ENCODE data around the gene TNNT1. TPM values are rescaled to one million over a fixed set of nuclear protein-coding genes. Genes with fewer than 3 reads are reported as not detected.

Gene TNNT1
- total and polyA plus RNA-seq, 2 donors (not counting 3 experiments of a cell fraction or from before 2014, with no cell fraction given): 0.22 to 0.51 TPM

- no peak for DNase-seq (ENCODE audit: low read depth, low spot score)
- Histone ChIP-seq H3K9me1 (replicated peaks; ENCODE audit: control insufficient read depth, extremely low read depth, insufficient read depth, low read length) (no peaks in the 10 kb centered on the region), H3K27ac (ENCODE audit: insufficient read depth, low read depth, low read length) (no peak overlapping the region), H3K4me2 (ENCODE audit: insufficient read depth, low read length) (no peak overlapping the region), H3K9me3 (replicated peaks; ENCODE audit: control insufficient read depth, insufficient read depth, low read length) (no peaks in the 10 kb centered on the region), H3K27me3 (ENCODE audit: control insufficient read depth in 2 of 2, insufficient read depth in 2 of 2, low read length in 2 of 2) (peaks cover 3 to 16% of the 10 kb centered on the region in 2 experiments), H2AFZ (ENCODE audit: low read depth, low read length) (no peak overlapping the region), H3K9ac (replicated peaks; ENCODE audit: extremely low read depth, insufficient read depth, low read length) (no peak overlapping the region), H3K4me3 (replicated peaks in 1 of 3; ENCODE audit: insufficient read depth in 1 of 3, low read depth in 1 of 3, low read length in 3 of 3) (no peak overlapping the region), H3K36me3 (ENCODE audit: control insufficient read depth in 2 of 2, extremely low read depth in 1 of 2, insufficient read depth in 2 of 2, low read length in 2 of 2) (no peaks in the 10 kb centered on the region), H3K79me2 (ENCODE audit: control insufficient read depth, insufficient read depth, low read length) (no peaks in the 10 kb centered on the region), H4K20me1 (replicated peaks; ENCODE audit: control insufficient read depth, extremely low read depth, insufficient read depth, low read length) (no peaks in the 10 kb centered on the region), H3K4me1 (ENCODE audit: control insufficient read depth, extremely low read depth, insufficient read depth, low read length) (peaks cover 4% of the 10 kb centered on the region)
- intact Hi-C loops (cut with micrococcal nuclease) (no loop called here), dilution Hi-C loops (cut with MboI; ENCODE audit: extremely low pct_ligation_motif_present, low sequenced_read_pairs) (no loop called here)
- no peak for FAIRE-seq
- ChIA-PET CTCF (interaction anchor here (2.0 kb wide), 1 partner anchor 8 kb away, joined by 18 read pairs; no protein-coding TSS in a partner anchor), POLR2A (no interaction called here)
- TF ChIP-seq POLR2AphosphoS5 (IDR thresholded peaks at IDR 0.05; ENCODE audit: insufficient read depth, low read depth, low read length) (no peak), EZH2 (IDR thresholded peaks at IDR 0.05; ENCODE audit: borderline replicate concordance, low read depth, low read length, severe bottlenecking) (no peak), POLR2A (IDR thresholded peaks at IDR 0.05; ENCODE audit: low read depth, low read length) (no peak), JUN (IDR thresholded peaks at IDR 0.05; ENCODE audit: borderline replicate concordance, insufficient read depth, insufficient read length, low read depth) (no peak), FOS (IDR thresholded peaks at IDR 0.05; ENCODE audit: borderline replicate concordance, insufficient read depth, low read length) (no peak), MAX (IDR thresholded peaks at IDR 0.05; ENCODE audit: insufficient read depth, insufficient read length) (no peak), GATA2 (IDR thresholded peaks at IDR 0.05; ENCODE audit: insufficient read depth, insufficient read length, low read depth, low read length) (no peak), MYC (IDR thresholded peaks at IDR 0.05; ENCODE audit: low read depth, low read length) (no peak)
- TF ChIP-seq, protein P1, sequence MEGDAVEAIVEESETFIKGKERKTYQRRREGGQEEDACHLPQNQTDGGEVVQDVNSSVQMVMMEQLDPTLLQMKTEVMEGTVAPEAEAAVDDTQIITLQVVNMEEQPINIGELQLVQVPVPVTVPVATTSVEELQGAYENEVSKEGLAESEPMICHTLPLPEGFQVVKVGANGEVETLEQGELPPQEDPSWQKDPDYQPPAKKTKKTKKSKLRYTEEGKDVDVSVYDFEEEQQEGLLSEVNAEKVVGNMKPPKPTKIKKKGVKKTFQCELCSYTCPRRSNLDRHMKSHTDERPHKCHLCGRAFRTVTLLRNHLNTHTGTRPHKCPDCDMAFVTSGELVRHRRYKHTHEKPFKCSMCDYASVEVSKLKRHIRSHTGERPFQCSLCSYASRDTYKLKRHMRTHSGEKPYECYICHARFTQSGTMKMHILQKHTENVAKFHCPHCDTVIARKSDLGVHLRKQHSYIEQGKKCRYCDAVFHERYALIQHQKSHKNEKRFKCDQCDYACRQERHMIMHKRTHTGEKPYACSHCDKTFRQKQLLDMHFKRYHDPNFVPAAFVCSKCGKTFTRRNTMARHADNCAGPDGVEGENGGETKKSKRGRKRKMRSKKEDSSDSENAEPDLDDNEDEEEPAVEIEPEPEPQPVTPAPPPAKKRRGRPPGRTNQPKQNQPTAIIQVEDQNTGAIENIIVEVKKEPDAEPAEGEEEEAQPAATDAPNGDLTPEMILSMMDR (IDR thresholded peaks at IDR 0.05; ENCODE audit: extremely low read depth in 1 of 2, insufficient read depth in 1 of 2, low read depth in 1 of 2, low read length in 2 of 2): no peak
- no TSS peak for BruUV-seq (replicated peaks)
Measured at GRCh38 chr19:55152017-55152416, 3.0 kb upstream of the TNNT1 start.
